Measurements from ENCODE around the gene USP24. TPM values are rescaled to one million over a fixed set of nuclear protein-coding genes. Genes with fewer than 3 reads are reported as not detected.

Gene USP24
- total RNA-seq, 1 donor from 2014 or later = 44.6 TPM

GRCh38 chr1:55078470-55078869 lies 136.7 kb downstream of the USP24 start:
- H3K4me3 Mint-ChIP-seq = no peak overlapping the region
- no peak for DNase-seq (ENCODE audit: low read depth, low spot score)
- H3K36me3 Mint-ChIP-seq (ENCODE audit: low read depth) = peaks cover 4% of the 10 kb centered on the region
- no peak overlapping the region for H3K27ac Mint-ChIP-seq (ENCODE audit: unreplicated experiment)
- no peaks in the 10 kb centered on the region for H3K4me1 Mint-ChIP-seq
- H3K27me3 Mint-ChIP-seq (ENCODE audit: low read depth) = no peaks in the 10 kb centered on the region
- no peaks in the 10 kb centered on the region for H3K9me3 Mint-ChIP-seq
- TF ChIP-seq, protein P1, sequence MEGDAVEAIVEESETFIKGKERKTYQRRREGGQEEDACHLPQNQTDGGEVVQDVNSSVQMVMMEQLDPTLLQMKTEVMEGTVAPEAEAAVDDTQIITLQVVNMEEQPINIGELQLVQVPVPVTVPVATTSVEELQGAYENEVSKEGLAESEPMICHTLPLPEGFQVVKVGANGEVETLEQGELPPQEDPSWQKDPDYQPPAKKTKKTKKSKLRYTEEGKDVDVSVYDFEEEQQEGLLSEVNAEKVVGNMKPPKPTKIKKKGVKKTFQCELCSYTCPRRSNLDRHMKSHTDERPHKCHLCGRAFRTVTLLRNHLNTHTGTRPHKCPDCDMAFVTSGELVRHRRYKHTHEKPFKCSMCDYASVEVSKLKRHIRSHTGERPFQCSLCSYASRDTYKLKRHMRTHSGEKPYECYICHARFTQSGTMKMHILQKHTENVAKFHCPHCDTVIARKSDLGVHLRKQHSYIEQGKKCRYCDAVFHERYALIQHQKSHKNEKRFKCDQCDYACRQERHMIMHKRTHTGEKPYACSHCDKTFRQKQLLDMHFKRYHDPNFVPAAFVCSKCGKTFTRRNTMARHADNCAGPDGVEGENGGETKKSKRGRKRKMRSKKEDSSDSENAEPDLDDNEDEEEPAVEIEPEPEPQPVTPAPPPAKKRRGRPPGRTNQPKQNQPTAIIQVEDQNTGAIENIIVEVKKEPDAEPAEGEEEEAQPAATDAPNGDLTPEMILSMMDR (conservative IDR thresholded peaks at IDR 0.05) = no peak

DNA sequence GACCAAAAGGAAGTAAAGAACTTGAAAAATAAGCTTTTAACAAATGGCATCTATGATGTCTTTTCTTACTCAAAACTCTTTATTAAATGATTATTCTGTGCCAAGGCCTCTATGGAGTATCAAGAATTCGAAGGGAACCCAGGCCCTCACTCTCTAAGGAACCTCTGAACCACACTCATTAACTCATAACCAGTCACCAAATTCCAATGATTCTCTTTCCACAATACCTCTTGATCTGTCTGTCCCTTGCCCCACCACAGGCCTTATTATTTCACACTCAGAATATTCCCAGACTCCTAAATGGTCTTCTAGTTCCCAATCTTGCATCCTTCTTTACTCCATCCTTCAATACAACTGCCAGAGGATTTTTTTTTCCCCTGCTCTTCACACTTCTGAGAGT lies 138.8 kb downstream of the USP24 start:
- peaks cover 9% of the 10 kb centered on the region for H3K36me3 Mint-ChIP-seq (ENCODE audit: low read depth)
- H3K27me3 Mint-ChIP-seq (ENCODE audit: low read depth) = no peaks in the 10 kb centered on the region

DNA sequence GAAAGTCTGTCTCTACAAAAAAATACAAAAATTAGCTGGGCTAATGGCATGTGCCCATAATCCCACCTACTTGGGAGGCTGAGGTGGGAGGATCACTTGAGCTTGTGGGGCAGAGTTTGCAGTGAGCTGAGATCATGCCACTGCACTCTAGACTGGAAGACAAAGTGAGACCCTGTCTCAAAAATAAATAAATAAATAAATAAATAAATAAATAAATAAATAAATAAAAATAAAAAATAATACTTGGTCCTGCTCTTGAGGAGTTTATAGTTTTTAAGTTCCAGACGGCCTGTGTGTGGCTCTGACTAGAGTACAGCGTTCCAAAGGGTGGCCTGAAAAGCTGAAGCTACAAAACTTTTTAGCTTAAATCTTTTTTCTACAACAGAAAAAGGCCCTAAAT lies 140.7 kb downstream of the USP24 start:
- H3K9me3 Mint-ChIP-seq = no peaks in the 10 kb centered on the region
- H3K4me3 Mint-ChIP-seq = no peak overlapping the region

More for the DNA sequence above, 138.8 kb downstream of the USP24 start:
- no peak overlapping the region for H3K27ac Mint-ChIP-seq (ENCODE audit: unreplicated experiment)
- H3K4me3 Mint-ChIP-seq = no peak overlapping the region
- H3K9me3 Mint-ChIP-seq = no peaks in the 10 kb centered on the region
- no peak for DNase-seq (ENCODE audit: low read depth, low spot score)
- TF ChIP-seq, protein P1 (conservative IDR thresholded peaks at IDR 0.05) = no peak
- no peaks in the 10 kb centered on the region for H3K4me1 Mint-ChIP-seq

DNA sequence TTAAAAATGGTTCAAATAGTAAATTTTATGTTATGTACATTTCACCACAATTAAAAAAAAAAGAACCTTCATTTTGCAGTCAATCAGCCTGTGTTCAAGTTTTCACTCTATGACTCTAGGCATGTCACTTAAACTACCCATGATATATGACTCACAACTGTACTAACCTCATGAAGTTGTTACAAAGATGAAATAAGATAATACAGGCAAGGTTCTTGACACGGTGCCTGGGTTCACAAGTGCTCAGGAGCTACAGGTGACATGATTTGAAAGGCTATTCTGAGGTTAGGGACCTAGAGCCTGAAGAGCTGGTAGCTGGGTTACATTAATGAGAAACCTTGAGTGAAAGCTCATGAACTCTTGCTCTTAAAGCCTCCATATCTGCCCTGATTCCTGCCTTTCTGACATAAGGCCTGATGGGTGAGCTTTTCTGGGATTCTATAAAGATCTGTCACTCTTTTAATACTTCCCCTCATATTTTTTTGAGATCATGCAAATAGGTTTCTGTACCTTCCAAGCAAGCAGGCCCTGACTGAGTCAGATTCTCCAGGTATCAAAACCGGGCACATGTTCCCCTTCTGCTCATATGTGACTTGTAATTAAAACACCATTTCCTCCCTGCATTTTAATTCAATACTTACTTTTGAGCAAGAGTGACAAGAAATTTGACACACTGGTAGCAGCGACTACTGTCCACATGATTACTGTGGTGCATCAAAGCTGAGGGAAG lies 141.8 kb downstream of the USP24 start:
- Mint-ChIP-seq H3K4me1 (no peaks in the 10 kb centered on the region), H3K27ac (ENCODE audit: unreplicated experiment) (no peak overlapping the region), H3K27me3 (ENCODE audit: low read depth) (no peaks in the 10 kb centered on the region), H3K4me3 (no peak overlapping the region), H3K36me3 (ENCODE audit: low read depth) (peaks cover 19% of the 10 kb centered on the region), H3K9me3 (no peaks in the 10 kb centered on the region)
- no peak for DNase-seq (ENCODE audit: low read depth, low spot score)
- TF ChIP-seq, protein P1 (conservative IDR thresholded peaks at IDR 0.05) = no peak

More for the DNA sequence above, 140.7 kb downstream of the USP24 start:
- Mint-ChIP-seq H3K4me1 (no peaks in the 10 kb centered on the region), H3K36me3 (ENCODE audit: low read depth) (peaks cover 16% of the 10 kb centered on the region), H3K27ac (ENCODE audit: unreplicated experiment) (no peak overlapping the region), H3K27me3 (ENCODE audit: low read depth) (no peaks in the 10 kb centered on the region)
- no peak for DNase-seq (ENCODE audit: low read depth, low spot score)
- TF ChIP-seq, protein P1 (conservative IDR thresholded peaks at IDR 0.05) = no peak

DNA sequence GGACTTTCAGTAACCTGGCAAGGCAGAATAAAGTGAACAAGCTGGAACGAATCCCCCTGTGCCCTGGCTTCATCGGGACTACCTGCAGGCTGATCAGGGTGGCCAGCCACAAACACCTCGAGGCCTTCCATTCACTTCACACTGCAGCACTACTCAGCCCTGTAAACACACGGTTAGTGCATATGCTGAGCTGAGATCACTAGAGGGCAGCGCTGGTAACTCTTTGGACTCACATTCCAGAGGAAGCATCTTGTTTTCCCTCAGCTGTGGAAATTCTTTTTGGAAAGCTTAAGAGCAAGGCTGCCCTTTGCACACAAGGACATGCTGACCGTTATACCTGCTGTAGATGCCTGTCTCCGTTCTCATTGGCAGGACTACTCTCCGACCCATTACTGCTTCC lies 143.7 kb downstream of the USP24 start:
- TF ChIP-seq, protein P1 (conservative IDR thresholded peaks at IDR 0.05) = peak; percentile 52
- Mint-ChIP-seq H3K27ac (ENCODE audit: unreplicated experiment) (no peak overlapping the region), H3K9me3 (no peaks in the 10 kb centered on the region), H3K4me3 (no peak overlapping the region), H3K36me3 (ENCODE audit: low read depth) (peaks cover 27% of the 10 kb centered on the region), H3K4me1 (no peaks in the 10 kb centered on the region), H3K27me3 (ENCODE audit: low read depth) (no peaks in the 10 kb centered on the region)
- peak; percentile 25 for DNase-seq (ENCODE audit: low read depth, low spot score)
